ENCODE data around the gene TNFAIP8. TPM values are rescaled to one million over a fixed set of nuclear protein-coding genes. Genes with fewer than 3 reads are reported as not detected.

The TNFAIP8 gene
- total RNA-seq, 2 donors from 2014 or later, result 29.6 to 39.5 TPM

DNA sequence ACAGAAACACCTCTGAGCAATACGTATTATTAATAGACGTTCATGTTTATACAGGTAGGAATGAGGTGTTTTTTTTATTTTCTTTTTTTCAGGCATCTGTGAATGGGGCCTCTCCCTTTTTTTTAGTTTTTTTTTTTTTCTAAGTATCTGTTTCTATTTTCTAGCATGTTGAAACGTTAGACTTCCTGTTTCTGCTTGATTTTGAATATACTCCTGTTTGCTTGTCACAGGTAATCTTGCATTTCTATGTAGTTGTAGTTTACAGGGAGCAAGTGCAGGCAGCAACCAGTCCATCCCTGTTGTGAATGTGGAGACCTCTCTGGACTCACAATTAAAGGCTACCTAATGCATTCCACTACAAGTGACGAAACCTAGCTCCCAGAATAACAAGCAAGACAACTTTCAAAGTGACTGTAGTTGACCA is 22.8 kb upstream of the TNFAIP8 start:
- no peaks in the 10 kb centered on the region for H3K27me3 Mint-ChIP-seq (ENCODE audit: insufficient read depth)

DNA sequence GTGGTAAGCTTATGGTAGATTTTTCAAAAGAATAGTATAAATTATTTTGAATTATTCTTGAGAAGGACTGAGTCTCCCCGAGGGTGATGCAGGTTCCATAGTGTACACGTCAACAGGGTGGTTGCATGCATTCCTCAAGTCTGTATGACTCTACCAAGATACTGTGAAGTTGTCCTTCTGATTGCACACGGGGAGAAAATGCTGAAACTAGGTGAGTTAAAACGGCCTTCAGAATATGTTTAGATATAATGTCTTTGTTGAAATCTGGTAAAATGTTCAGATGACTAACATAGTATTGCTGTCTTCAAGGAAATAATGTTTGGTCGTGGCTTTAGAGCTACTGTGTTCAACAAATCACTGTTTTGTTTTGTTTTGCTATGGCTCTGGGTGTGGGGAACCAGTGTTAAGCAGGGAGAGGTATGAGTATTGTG is 22.4 kb upstream of the TNFAIP8 start:
- 85 to 87% methylated on average over 5 of the region's 5 CpGs for WGBS, 2 experiments (ENCODE audit: insufficient coverage in 1 of 2, insufficient read length in 1 of 2)
- Mint-ChIP-seq H3K36me3 (ENCODE audit: low read depth) (no peaks in the 10 kb centered on the region), H3K9me3 (no peaks in the 10 kb centered on the region), H3K4me1 (peaks cover 56% of the 10 kb centered on the region), H3K27me3 (ENCODE audit: insufficient read depth) (no peaks in the 10 kb centered on the region), H3K27ac (no peak overlapping the region), H3K4me3 (no peak overlapping the region)
- Histone ChIP-seq H3K4me1 (ENCODE audit: control insufficient read depth, insufficient read depth, low read length) (peaks cover 34% of the 10 kb centered on the region), H3K9me3 (ENCODE audit: control insufficient read depth, low read length) (no peaks in the 10 kb centered on the region), H3K27me3 (ENCODE audit: control insufficient read depth, insufficient read depth, low read length, poor library complexity, severe bottlenecking) (no peaks in the 10 kb centered on the region), H3K36me3 (ENCODE audit: control insufficient read depth, insufficient read depth, low read length) (peaks cover 8% of the 10 kb centered on the region), H3K9ac (ENCODE audit: extremely low read depth, low read length, poor library complexity, severe bottlenecking) (no peak overlapping the region), H3K4me3 (ENCODE audit: low read length) (no peak overlapping the region), H3K27ac (ENCODE audit: low read depth, low read length) (no peak overlapping the region)
- TF ChIP-seq, protein P1, sequence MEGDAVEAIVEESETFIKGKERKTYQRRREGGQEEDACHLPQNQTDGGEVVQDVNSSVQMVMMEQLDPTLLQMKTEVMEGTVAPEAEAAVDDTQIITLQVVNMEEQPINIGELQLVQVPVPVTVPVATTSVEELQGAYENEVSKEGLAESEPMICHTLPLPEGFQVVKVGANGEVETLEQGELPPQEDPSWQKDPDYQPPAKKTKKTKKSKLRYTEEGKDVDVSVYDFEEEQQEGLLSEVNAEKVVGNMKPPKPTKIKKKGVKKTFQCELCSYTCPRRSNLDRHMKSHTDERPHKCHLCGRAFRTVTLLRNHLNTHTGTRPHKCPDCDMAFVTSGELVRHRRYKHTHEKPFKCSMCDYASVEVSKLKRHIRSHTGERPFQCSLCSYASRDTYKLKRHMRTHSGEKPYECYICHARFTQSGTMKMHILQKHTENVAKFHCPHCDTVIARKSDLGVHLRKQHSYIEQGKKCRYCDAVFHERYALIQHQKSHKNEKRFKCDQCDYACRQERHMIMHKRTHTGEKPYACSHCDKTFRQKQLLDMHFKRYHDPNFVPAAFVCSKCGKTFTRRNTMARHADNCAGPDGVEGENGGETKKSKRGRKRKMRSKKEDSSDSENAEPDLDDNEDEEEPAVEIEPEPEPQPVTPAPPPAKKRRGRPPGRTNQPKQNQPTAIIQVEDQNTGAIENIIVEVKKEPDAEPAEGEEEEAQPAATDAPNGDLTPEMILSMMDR (conservative IDR thresholded peaks at IDR 0.05), result no peak
- no peak for DNase-seq

More for the DNA sequence above, 22.8 kb upstream of the TNFAIP8 start:
- H3K9ac ChIP-seq (ENCODE audit: extremely low read depth, low read length, poor library complexity, severe bottlenecking), result no peak overlapping the region
- H3K27me3 ChIP-seq (ENCODE audit: control insufficient read depth, insufficient read depth, low read length, poor library complexity, severe bottlenecking), result no peaks in the 10 kb centered on the region
- 91 to 93% methylated on average over 3 to 4 of the region's 4 CpGs for WGBS, 2 experiments (ENCODE audit: insufficient coverage in 1 of 2, insufficient read length in 1 of 2)
- H3K4me3 Mint-ChIP-seq, result no peak overlapping the region
- no peak overlapping the region for H3K27ac Mint-ChIP-seq
- no peak overlapping the region for H3K27ac ChIP-seq (ENCODE audit: low read depth, low read length)
- H3K9me3 Mint-ChIP-seq, result no peaks in the 10 kb centered on the region
- H3K9me3 ChIP-seq (ENCODE audit: control insufficient read depth, low read length), result no peaks in the 10 kb centered on the region
- peaks cover 56% of the 10 kb centered on the region for H3K4me1 Mint-ChIP-seq
- DNase-seq, result no peak
- H3K4me1 ChIP-seq (ENCODE audit: control insufficient read depth, insufficient read depth, low read length), result peaks cover 34% of the 10 kb centered on the region
- no peak overlapping the region for H3K4me3 ChIP-seq (ENCODE audit: low read length)
- TF ChIP-seq, protein P1 (conservative IDR thresholded peaks at IDR 0.05), result no peak
- H3K36me3 Mint-ChIP-seq (ENCODE audit: low read depth), result no peaks in the 10 kb centered on the region
- peaks cover 8% of the 10 kb centered on the region for H3K36me3 ChIP-seq (ENCODE audit: control insufficient read depth, insufficient read depth, low read length)

DNA sequence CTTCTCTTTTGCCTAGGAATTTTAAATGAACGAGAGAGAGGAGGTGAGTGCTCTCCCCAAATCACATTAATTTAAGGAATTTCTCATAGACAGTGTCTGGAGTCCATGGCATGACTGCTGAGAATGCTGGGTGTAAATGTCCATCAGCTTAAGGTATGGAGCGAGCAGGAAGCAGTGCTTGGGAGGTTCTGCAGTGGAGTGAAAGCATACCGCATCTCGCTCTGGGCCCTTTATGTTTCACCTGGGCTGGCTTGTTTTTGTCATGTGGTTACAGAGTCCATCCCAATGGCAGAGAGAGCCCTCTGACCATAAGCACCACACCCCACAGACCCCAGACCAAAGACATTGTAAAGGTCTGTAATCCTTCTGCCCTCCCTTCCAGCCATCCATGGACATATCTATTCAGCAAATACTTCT is 20.6 kb upstream of the TNFAIP8 start:
- no peaks in the 10 kb centered on the region for H3K36me3 Mint-ChIP-seq (ENCODE audit: low read depth)
- H3K27ac ChIP-seq (ENCODE audit: low read depth, low read length), result no peak overlapping the region
- no peaks in the 10 kb centered on the region for H3K27me3 ChIP-seq (ENCODE audit: control insufficient read depth, insufficient read depth, low read length, poor library complexity, severe bottlenecking)
- no peaks in the 10 kb centered on the region for H3K27me3 Mint-ChIP-seq (ENCODE audit: insufficient read depth)
- peaks cover 19% of the 10 kb centered on the region for H3K4me1 ChIP-seq (ENCODE audit: control insufficient read depth, insufficient read depth, low read length)
- TF ChIP-seq, protein P1 (conservative IDR thresholded peaks at IDR 0.05), result no peak
- peaks cover 46% of the 10 kb centered on the region for H3K4me1 Mint-ChIP-seq
- 97 to 100% methylated on average over 1 to 4 of the region's 4 CpGs for WGBS, 2 experiments (ENCODE audit: insufficient coverage in 1 of 2, insufficient read length in 1 of 2)
- no peaks in the 10 kb centered on the region for H3K9me3 ChIP-seq (ENCODE audit: control insufficient read depth, low read length)
- no peak overlapping the region for H3K4me3 Mint-ChIP-seq
- H3K9me3 Mint-ChIP-seq, result no peaks in the 10 kb centered on the region
- H3K27ac Mint-ChIP-seq, result no peak overlapping the region
- DNase-seq, result no peak
- peaks cover 8% of the 10 kb centered on the region for H3K36me3 ChIP-seq (ENCODE audit: control insufficient read depth, insufficient read depth, low read length)
- no peak overlapping the region for H3K9ac ChIP-seq (ENCODE audit: extremely low read depth, low read length, poor library complexity, severe bottlenecking)
- H3K4me3 ChIP-seq (ENCODE audit: low read length), result no peak overlapping the region
